ENCODE data around the gene EFCAB9. TPM values are rescaled to one million over a fixed set of nuclear protein-coding genes. Genes with fewer than 3 reads are reported as not detected.
A peak's percentile ranks its signal among the peaks of the same experiment; 100 is the strongest.

EFCAB9 gene
- total RNA-seq, 4 donors from 2014 or later: not detected

GRCh38 chr5:172159016-172159415 lies 35.0 kb upstream of the EFCAB9 start:
- no peak overlapping the region for H3K4me3 ChIP-seq
- peaks cover 0 to 21% (median 3%) of the 10 kb centered on the region in 3 donors for H3K4me1 ChIP-seq
- H3K27ac ChIP-seq: no peak overlapping the region
- WGBS, 2 donors (ENCODE audit: low coverage in 1 of 2): 71% methylated on average over 5 of the region's 8 CpGs; no CpG with 5 or more reads in 1 of the 2 donors
- ATAC-seq: no peak
- no peaks in the 10 kb centered on the region for H3K9me3 ChIP-seq
- TF ChIP-seq CTCF (IDR thresholded peaks at IDR 0.05): no peak
- no peak for TF ChIP-seq POLR2A (IDR thresholded peaks at IDR 0.05)
- TF ChIP-seq POLR2AphosphoS5 (IDR thresholded peaks at IDR 0.05): no peak
- TF ChIP-seq EP300 (IDR thresholded peaks at IDR 0.05): no peak
- H3K36me3 ChIP-seq: peaks cover 0 to 30% of the 10 kb centered on the region in 2 donors
- no peaks in the 10 kb centered on the region for H3K27me3 ChIP-seq

- peaks cover 0 to 16% of the 10 kb centered on the region in 2 donors for H3K36me3 ChIP-seq
- no peaks in the 10 kb centered on the region for H3K9me3 ChIP-seq
- peaks cover 0 to 36% (median 17%) of the 10 kb centered on the region in 3 donors for H3K4me1 ChIP-seq
- no peak for TF ChIP-seq EP300 (IDR thresholded peaks at IDR 0.05)
- no peak for TF ChIP-seq POLR2AphosphoS5 (IDR thresholded peaks at IDR 0.05)
- no peak for TF ChIP-seq CTCF (IDR thresholded peaks at IDR 0.05)
- TF ChIP-seq POLR2A (IDR thresholded peaks at IDR 0.05): no peak
- WGBS, 2 donors (ENCODE audit: low coverage in 1 of 2): 70 to 81% methylated on average over 2 to 9 of the region's 9 CpGs
- no peak overlapping the region for H3K27ac ChIP-seq
- H3K27me3 ChIP-seq: no peaks in the 10 kb centered on the region
- ATAC-seq: no peak
- H3K4me3 ChIP-seq: no peak overlapping the region
Observed at GRCh38 chr5:172160506-172160905, 33.5 kb upstream of the EFCAB9 start.

- peaks cover 0 to 5% of the 10 kb centered on the region in 2 donors for H3K36me3 ChIP-seq
Observed at GRCh38 chr5:172162323-172162986, 31.5 kb upstream of the EFCAB9 start.

GRCh38 chr5:172162987-172163343 lies 31.0 kb upstream of the EFCAB9 start:
- Histone ChIP-seq H3K4me3 (no peak overlapping the region), H3K4me1 (peaks cover 0 to 55% (median 25%) of the 10 kb centered on the region in 3 donors), H3K27me3 (no peaks in the 10 kb centered on the region), H3K36me3 (no peaks in the 10 kb centered on the region), H3K27ac (peak overlapping the region in 3 of 4 donors; percentile 48 to 73 (median 52)), H3K9me3 (no peaks in the 10 kb centered on the region)
- no peak for ATAC-seq
- no peak for TF ChIP-seq POLR2AphosphoS5 (IDR thresholded peaks at IDR 0.05)
- no peak for TF ChIP-seq EP300 (IDR thresholded peaks at IDR 0.05)
- no peak for TF ChIP-seq CTCF (IDR thresholded peaks at IDR 0.05)
- no peak for TF ChIP-seq POLR2A (IDR thresholded peaks at IDR 0.05)
- WGBS, 2 donors (ENCODE audit: low coverage in 1 of 2): 50 to 60% methylated on average over 2 to 5 of the region's 5 CpGs

More at GRCh38 chr5:172162323-172162986, 31.5 kb upstream of the EFCAB9 start:
- no peak for TF ChIP-seq CTCF (IDR thresholded peaks at IDR 0.05)
- no peak for TF ChIP-seq POLR2A (IDR thresholded peaks at IDR 0.05)
- no peak for TF ChIP-seq POLR2AphosphoS5 (IDR thresholded peaks at IDR 0.05)
- no peak for TF ChIP-seq EP300 (IDR thresholded peaks at IDR 0.05)
- no peak for ATAC-seq
- WGBS, 2 donors (ENCODE audit: low coverage in 1 of 2): 86 to 92% methylated on average over 1 to 2 of the region's 5 CpGs
- H3K27ac ChIP-seq: peak overlapping the region in 3 of 4 donors; percentile 48 to 73 (median 52)
- H3K9me3 ChIP-seq: no peaks in the 10 kb centered on the region
- no peaks in the 10 kb centered on the region for H3K27me3 ChIP-seq
- H3K4me3 ChIP-seq: no peak overlapping the region
- peaks cover 0 to 50% (median 23%) of the 10 kb centered on the region in 3 donors for H3K4me1 ChIP-seq

- no peaks in the 10 kb centered on the region for H3K9me3 ChIP-seq
- TF ChIP-seq POLR2AphosphoS5 (IDR thresholded peaks at IDR 0.05): no peak
- TF ChIP-seq POLR2A (IDR thresholded peaks at IDR 0.05): no peak
- TF ChIP-seq EP300 (IDR thresholded peaks at IDR 0.05): no peak
- no peak for TF ChIP-seq CTCF (IDR thresholded peaks at IDR 0.05)
- peak overlapping the region in 3 of 4 donors; percentile 48 to 73 (median 52) for H3K27ac ChIP-seq
Observed at GRCh38 chr5:172163346-172163745, 30.6 kb upstream of the EFCAB9 start.

More at GRCh38 chr5:172163346-172163745, 30.6 kb upstream of the EFCAB9 start:
- peak; percentile 32 for ATAC-seq
- no peaks in the 10 kb centered on the region for H3K36me3 ChIP-seq
- no peak overlapping the region for H3K4me3 ChIP-seq
- H3K27me3 ChIP-seq: no peaks in the 10 kb centered on the region
- peaks cover 0 to 59% (median 28%) of the 10 kb centered on the region in 3 donors for H3K4me1 ChIP-seq
- WGBS, 2 donors (ENCODE audit: low coverage in 1 of 2): no CpG with 5 or more reads among the region's 4 CpGs
